Trophoblast cell (in vitro differentiated cells and primary cell): Measurements from ENCODE around the gene IL1A.

Experiments
- DNase-seq, 2 donors: peaks; one replicate each; pipeline ENCODE4 v3.0.0-alpha.2; 2016
- H2AFZ ChIP-seq: 2 replicates; pipeline ENCODE4 v1.6.1; 2013; ENCODE audit warnings: low read length, moderate library complexity, mild to moderate bottlenecking; ENCODE audit not compliant: insufficient read depth, poor library complexity
- H2AK5ac ChIP-seq: 2 replicates; pipeline ENCODE4 v1.6.1; 2013; ENCODE audit warnings: mild to moderate bottlenecking, low read length
- H2BK120ac ChIP-seq: 2 replicates; pipeline ENCODE4 v1.6.1; 2013; ENCODE audit warnings: low read length, mild to moderate bottlenecking, moderate library complexity; ENCODE audit not compliant: insufficient read depth, poor library complexity
- H2BK12ac ChIP-seq: 2 replicates; pipeline ENCODE4 v1.6.1; 2013; ENCODE audit warnings: mild to moderate bottlenecking, low read length, moderate library complexity
- H2BK5ac ChIP-seq: 2 replicates; pipeline ENCODE4 v1.6.1; 2013; ENCODE audit warnings: low read length, low read depth, moderate library complexity, mild to moderate bottlenecking; ENCODE audit not compliant: poor library complexity
- H3K14ac ChIP-seq: 2 replicates; pipeline ENCODE4 v1.6.1; 2013; ENCODE audit warnings: mild to moderate bottlenecking, low read length
- H3K18ac ChIP-seq: 2 replicates; pipeline ENCODE4 v1.6.1; 2013; ENCODE audit warnings: mild to moderate bottlenecking, low read length
- H3K23ac ChIP-seq: 2 replicates; pipeline ENCODE4 v1.6.1; 2013; ENCODE audit warnings: low read length
- H3K27ac ChIP-seq: 2 replicates; pipeline ENCODE4 v1.5.1; 2013; ENCODE audit warnings: low read depth, mild to moderate bottlenecking, inconsistent platforms, low read length, moderate library complexity
- H3K27me3 ChIP-seq: 2 replicates; pipeline ENCODE4 v1.6.1; 2013; ENCODE audit warnings: inconsistent platforms, mild to moderate bottlenecking, low read length, moderate library complexity; ENCODE audit not compliant: insufficient read depth
- H3K36me3 ChIP-seq, 2 experiments: 1 replicate in 1 of 2; 2 replicates in 1 of 2; pipeline ENCODE4 v1.6.1; 2013; ENCODE audit warnings: low read length in 2 of 2, mild to moderate bottlenecking in 2 of 2, moderate library complexity in 1 of 2; ENCODE audit not compliant: insufficient read depth in 2 of 2, control insufficient read depth in 1 of 2
- H3K4ac ChIP-seq: 2 replicates; pipeline ENCODE4 v1.6.1; 2013; ENCODE audit warnings: low read depth, mild to moderate bottlenecking, low read length, moderate library complexity
- H3K4me1 ChIP-seq, 2 experiments: 1 replicate in 1 of 2; 2 replicates in 1 of 2; pipeline ENCODE4 v1.6.1; 2013; ENCODE audit warnings: low read length in 2 of 2, mild to moderate bottlenecking in 2 of 2, moderate library complexity in 1 of 2; ENCODE audit not compliant: insufficient read depth in 2 of 2, control insufficient read depth in 1 of 2
- H3K4me2 ChIP-seq: 2 replicates; pipeline ENCODE4 v1.6.1; 2013; ENCODE audit warnings: inconsistent platforms, mild to moderate bottlenecking, low read length, moderate library complexity
- H3K4me3 ChIP-seq: 2 replicates; pipeline ENCODE4 v1.5.1; 2013; ENCODE audit warnings: mild to moderate bottlenecking, low read depth, low read length, inconsistent platforms
- H3K79me1 ChIP-seq: one replicate; pipeline ENCODE4 v1.6.1; 2013; ENCODE audit warnings: low read length
- H3K79me2 ChIP-seq: 2 replicates; pipeline ENCODE4 v1.6.1; 2013; ENCODE audit warnings: low read length, mild to moderate bottlenecking; ENCODE audit not compliant: control insufficient read depth, insufficient read depth, poor library complexity
- H3K9ac ChIP-seq: 2 replicates; pipeline ENCODE4 v1.6.1; 2013; ENCODE audit warnings: mild to moderate bottlenecking, low read length
- H3K9me3 ChIP-seq: 2 replicates; pipeline ENCODE4 v1.6.1; 2013; ENCODE audit warnings: low read depth, mild to moderate bottlenecking, control low read depth, inconsistent platforms, low read length; ENCODE audit not compliant: insufficient read depth
- H4K12ac ChIP-seq: 2 replicates; pipeline ENCODE4 v1.6.1; 2013; ENCODE audit warnings: low read depth, mild to moderate bottlenecking, low read length, moderate library complexity
- H4K8ac ChIP-seq: 2 replicates; pipeline ENCODE4 v1.6.1; 2013; ENCODE audit warnings: low read depth, mild to moderate bottlenecking, low read length, moderate library complexity
- H4K91ac ChIP-seq: one replicate; pipeline ENCODE4 v1.6.1; 2013; ENCODE audit warnings: low read depth, mild to moderate bottlenecking, low read length, moderate library complexity
- WGBS: extraction: QIAGEN DNeasy Blood & Tissue Kit; methylation state at CpG from one replicate; pipeline ENCODE4 v1.1.7; 2013; ENCODE audit warnings: missing lambda C conversion rate; ENCODE audit not compliant: insufficient read length, insufficient coverage; ENCODE audit errors: extremely low coverage; 5-methylcytosine and 5-hydroxymethylcytosine counted together

IL1A gene

GRCh38 chr2:112762276-112762675, 22.0 kb downstream of the IL1A start:
- Histone ChIP-seq H3K14ac (no peak overlapping the region), H3K79me1 (no peaks in the 10 kb centered on the region), H2BK5ac (no peak overlapping the region), H3K9ac (no peak overlapping the region), H3K4ac (no peak overlapping the region), H4K12ac (no peak overlapping the region), H3K4me1 (peaks cover 0 to 7% of the 10 kb centered on the region in 2 experiments), H3K23ac (no peak overlapping the region), H2BK12ac (no peak overlapping the region), H3K4me3 (no peak overlapping the region), H3K18ac (no peak overlapping the region), H3K9me3 (no peaks in the 10 kb centered on the region), H3K4me2 (no peak overlapping the region), H3K27ac (no peak overlapping the region), H2AK5ac (no peak overlapping the region), H2AFZ (no peak overlapping the region), H4K91ac (no peak overlapping the region), H3K79me2 (no peaks in the 10 kb centered on the region), H3K36me3 (peaks cover 1 to 2% of the 10 kb centered on the region in 2 experiments), H2BK120ac (no peak overlapping the region), H3K27me3 (no peaks in the 10 kb centered on the region), H4K8ac (no peak overlapping the region)
- DNase-seq, result no peak
- WGBS, result no CpG with 5 or more reads among the region's 4 CpGs

- Histone ChIP-seq H2BK5ac (no peak overlapping the region), H3K14ac (no peak overlapping the region), H4K12ac (no peak overlapping the region), H3K9ac (no peak overlapping the region), H3K27ac (no peak overlapping the region), H3K79me1 (no peaks in the 10 kb centered on the region), H3K4me2 (no peak overlapping the region), H3K4me3 (no peak overlapping the region), H3K4ac (no peak overlapping the region), H3K79me2 (no peaks in the 10 kb centered on the region), H3K23ac (no peak overlapping the region), H4K8ac (no peak overlapping the region), H3K9me3 (no peaks in the 10 kb centered on the region), H3K36me3 (peaks cover 1 to 7% of the 10 kb centered on the region in 2 experiments), H4K91ac (no peak overlapping the region), H2BK12ac (no peak overlapping the region), H3K18ac (no peak overlapping the region), H3K4me1 (peaks cover 0 to 7% of the 10 kb centered on the region in 2 experiments), H2BK120ac (no peak overlapping the region), H2AK5ac (no peak overlapping the region), H3K27me3 (no peaks in the 10 kb centered on the region), H2AFZ (no peak overlapping the region)
- DNase-seq, result no peak
- WGBS, result no CpG with 5 or more reads among the region's 1 CpG
These were observed 24.1 kb downstream of the IL1A start for GRCh38 chr2:112760149-112760548.

DNA sequence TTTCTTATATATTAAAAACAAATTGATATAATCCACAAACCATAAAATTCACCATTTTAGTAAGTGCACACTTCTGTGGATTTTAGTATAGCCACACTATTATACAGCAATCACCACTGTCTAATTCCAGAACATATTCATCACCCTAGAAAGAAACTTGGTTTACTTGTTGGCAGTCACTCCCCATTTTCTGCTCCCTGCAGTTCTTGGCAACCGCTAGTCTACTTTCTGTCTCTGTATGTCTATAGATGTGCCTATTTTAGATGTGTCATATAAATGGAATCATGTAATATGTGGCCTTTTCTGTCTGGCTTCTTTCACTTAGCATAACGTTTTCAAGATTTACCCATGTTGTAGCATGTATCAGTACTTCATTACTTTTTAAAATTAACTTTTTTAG, 25.6 kb downstream of the IL1A start:
- Histone ChIP-seq H3K14ac (no peak overlapping the region), H3K18ac (no peak overlapping the region), H3K27ac (no peak overlapping the region), H3K9me3 (no peaks in the 10 kb centered on the region), H3K79me2 (no peaks in the 10 kb centered on the region), H3K27me3 (no peaks in the 10 kb centered on the region), H3K4me2 (no peak overlapping the region), H4K8ac (no peak overlapping the region), H2BK120ac (no peak overlapping the region), H3K23ac (no peak overlapping the region), H4K91ac (no peak overlapping the region), H3K79me1 (no peaks in the 10 kb centered on the region), H3K4me3 (no peak overlapping the region), H2AFZ (no peak overlapping the region), H3K4me1 (peaks cover 0 to 6% of the 10 kb centered on the region in 2 experiments), H3K9ac (no peak overlapping the region), H2AK5ac (no peak overlapping the region), H3K36me3 (peaks cover 1 to 9% of the 10 kb centered on the region in 2 experiments), H2BK5ac (no peak overlapping the region), H3K4ac (no peak overlapping the region), H2BK12ac (no peak overlapping the region), H4K12ac (no peak overlapping the region)
- no peak for DNase-seq
- no CpG with 5 or more reads among the region's 2 CpGs for WGBS

DNA sequence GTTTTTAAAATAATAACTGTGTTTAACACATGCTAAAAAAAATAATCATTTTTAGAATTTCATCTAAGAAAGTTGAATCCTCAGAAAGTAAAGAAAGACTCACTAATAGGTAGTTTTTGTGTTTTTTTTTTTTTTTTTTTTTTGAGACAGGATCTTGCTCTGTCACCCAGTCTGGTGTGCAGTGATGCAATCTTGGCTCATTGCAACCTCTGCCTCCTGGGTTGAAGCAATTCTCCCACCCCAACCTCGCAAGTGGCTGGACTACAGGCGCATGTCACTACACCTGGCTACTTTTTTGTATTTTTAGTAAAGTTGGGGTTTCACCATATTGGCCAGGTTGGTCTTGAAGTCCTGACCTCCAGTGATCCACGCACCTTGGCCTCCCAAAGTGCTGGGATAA, 27.0 kb downstream of the IL1A start:
- no peak overlapping the region for H2AK5ac ChIP-seq
- no peak overlapping the region for H3K4ac ChIP-seq
- no peaks in the 10 kb centered on the region for H3K79me2 ChIP-seq
- no peak overlapping the region for H3K23ac ChIP-seq
- H4K91ac ChIP-seq, result no peak overlapping the region
- H3K36me3 ChIP-seq, result peaks cover 1 to 9% of the 10 kb centered on the region in 2 experiments
- no CpG with 5 or more reads among the region's 3 CpGs for WGBS
- no peak overlapping the region for H3K18ac ChIP-seq
- H3K27me3 ChIP-seq, result no peaks in the 10 kb centered on the region
- H2AFZ ChIP-seq, result no peak overlapping the region
- H4K8ac ChIP-seq, result no peak overlapping the region
- no peak overlapping the region for H3K27ac ChIP-seq
- no peaks in the 10 kb centered on the region for H3K79me1 ChIP-seq
- H2BK12ac ChIP-seq, result no peak overlapping the region
- no peak overlapping the region for H2BK5ac ChIP-seq
- no peak overlapping the region for H3K4me3 ChIP-seq
- H3K4me1 ChIP-seq, result no peaks in the 10 kb centered on the region
- no peak for DNase-seq
- no peak overlapping the region for H3K14ac ChIP-seq
- H3K4me2 ChIP-seq, result no peak overlapping the region
- no peak overlapping the region for H2BK120ac ChIP-seq
- H3K9ac ChIP-seq, result no peak overlapping the region
- H3K9me3 ChIP-seq, result no peaks in the 10 kb centered on the region
- no peak overlapping the region for H4K12ac ChIP-seq
